Stromal cell of bone marrow (primary cell): ENCODE data around the gene PGAM1.
"Not testable (repeated sequence)": the region's sequence is repeated elsewhere in the genome, so short reads cannot be mapped to it uniquely, and the experiment has no call there.

Experiments
- DNase-seq: peaks from one replicate; pipeline ENCODE4 v3.0.0-alpha.2; 2012; ENCODE audit warnings: low read depth

The PGAM1 gene

GRCh38 chr10:97459111-97459510 is 33.1 kb downstream of the PGAM1 start:
- no peak for DNase-seq

- no peak for DNase-seq
Measured at GRCh38 chr10:97459933-97460332, 33.9 kb downstream of the PGAM1 start.

- no peak for DNase-seq
Measured at GRCh38 chr10:97462309-97462708, 36.3 kb downstream of the PGAM1 start.

- DNase-seq: peak; percentile 36
Measured at GRCh38 chr10:97463363-97464132, 37.6 kb downstream of the PGAM1 start.

- DNase-seq: no peak
Measured at GRCh38 chr10:97464226-97464625, 38.2 kb downstream of the PGAM1 start.

- no peak for DNase-seq
Measured at GRCh38 chr10:97465982-97466381, 40.0 kb downstream of the PGAM1 start.

- DNase-seq: no peak
Measured at GRCh38 chr10:97466755-97467154, 40.8 kb downstream of the PGAM1 start.

- no peak for DNase-seq
Measured at GRCh38 chr10:97468162-97468561, 42.2 kb downstream of the PGAM1 start.

- DNase-seq: not testable (repeated sequence)
Measured at GRCh38 chr10:97468781-97469180, 42.8 kb downstream of the PGAM1 start.

GRCh38 chr10:97474918-97475317 is 48.9 kb downstream of the PGAM1 start:
- DNase-seq: no peak

GRCh38 chr10:97475936-97476594 is 50.1 kb downstream of the PGAM1 start:
- peak; percentile 56 for DNase-seq

- not testable (repeated sequence) for DNase-seq
Measured at GRCh38 chr10:97479410-97479809, 53.4 kb downstream of the PGAM1 start.

GRCh38 chr10:97479939-97480338 is 53.9 kb downstream of the PGAM1 start:
- DNase-seq: no peak

GRCh38 chr10:97481071-97481470 is 55.1 kb downstream of the PGAM1 start:
- no peak for DNase-seq

GRCh38 chr10:97482381-97482780 is 56.4 kb downstream of the PGAM1 start:
- no peak for DNase-seq
